GM13977 (cell line): Measurements from ENCODE around the gene EYA2.

ENCODE experiments used
- DNase-seq: peaks from one replicate; pipeline ENCODE4 v3.0.0; 2012; ENCODE audit warnings: low spot score
- in situ Hi-C: fragments of 300-500 bp; cut with MboI; formaldehyde crosslinking; loops from one replicate; pipeline ENCODE4 v1.12.0; 2022; ENCODE audit warnings: low sequenced_read_pairs, low pct_unique_long_range_greater_than_20kb, mixed read lengths, inconsistent platforms; ENCODE audit not compliant: unreplicated experiment
- TF ChIP-seq, protein P1 (sequence below): IDR thresholded peaks from 2 replicates; pipeline ENCODE4 v1.5.1; 2012; ENCODE audit warnings: mild to moderate bottlenecking, control low read depth; ENCODE audit not compliant: insufficient read depth; ENCODE audit errors: extremely low read depth, missing control alignments

The EYA2 gene

DNA sequence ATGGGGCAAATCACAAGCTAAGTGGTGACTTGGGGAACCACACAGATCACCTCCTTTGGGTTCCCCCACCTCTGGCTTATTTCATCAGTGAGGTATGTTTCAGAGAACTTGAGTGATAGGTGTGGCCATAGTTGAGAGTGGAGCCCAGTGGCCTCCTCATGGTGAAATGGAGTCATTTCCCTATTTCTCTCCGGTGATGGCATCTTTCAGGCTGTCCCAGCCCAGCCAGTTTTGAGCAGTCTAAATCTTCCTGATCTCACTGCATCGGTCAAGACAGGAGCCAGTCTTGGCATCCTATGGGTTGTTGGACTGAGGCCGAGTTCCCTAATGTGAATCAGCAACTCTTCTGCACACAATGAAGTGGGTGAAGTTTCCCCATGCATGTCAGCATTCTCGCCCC is 132.4 kb downstream of the EYA2 start:
- no peak for DNase-seq
- in situ Hi-C loops, result no loop called here
- TF ChIP-seq, protein P1, sequence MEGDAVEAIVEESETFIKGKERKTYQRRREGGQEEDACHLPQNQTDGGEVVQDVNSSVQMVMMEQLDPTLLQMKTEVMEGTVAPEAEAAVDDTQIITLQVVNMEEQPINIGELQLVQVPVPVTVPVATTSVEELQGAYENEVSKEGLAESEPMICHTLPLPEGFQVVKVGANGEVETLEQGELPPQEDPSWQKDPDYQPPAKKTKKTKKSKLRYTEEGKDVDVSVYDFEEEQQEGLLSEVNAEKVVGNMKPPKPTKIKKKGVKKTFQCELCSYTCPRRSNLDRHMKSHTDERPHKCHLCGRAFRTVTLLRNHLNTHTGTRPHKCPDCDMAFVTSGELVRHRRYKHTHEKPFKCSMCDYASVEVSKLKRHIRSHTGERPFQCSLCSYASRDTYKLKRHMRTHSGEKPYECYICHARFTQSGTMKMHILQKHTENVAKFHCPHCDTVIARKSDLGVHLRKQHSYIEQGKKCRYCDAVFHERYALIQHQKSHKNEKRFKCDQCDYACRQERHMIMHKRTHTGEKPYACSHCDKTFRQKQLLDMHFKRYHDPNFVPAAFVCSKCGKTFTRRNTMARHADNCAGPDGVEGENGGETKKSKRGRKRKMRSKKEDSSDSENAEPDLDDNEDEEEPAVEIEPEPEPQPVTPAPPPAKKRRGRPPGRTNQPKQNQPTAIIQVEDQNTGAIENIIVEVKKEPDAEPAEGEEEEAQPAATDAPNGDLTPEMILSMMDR, result no peak

- TF ChIP-seq, protein P1, result no peak
- DNase-seq, result no peak
- in situ Hi-C loops, result no loop called here
Measured at GRCh38 chr20:47027456-47027855, 132.8 kb downstream of the EYA2 start.

GRCh38 chr20:47028487-47028886 is 133.8 kb downstream of the EYA2 start:
- in situ Hi-C loops, result no loop called here
- TF ChIP-seq, protein P1, result no peak
- no peak for DNase-seq

DNA sequence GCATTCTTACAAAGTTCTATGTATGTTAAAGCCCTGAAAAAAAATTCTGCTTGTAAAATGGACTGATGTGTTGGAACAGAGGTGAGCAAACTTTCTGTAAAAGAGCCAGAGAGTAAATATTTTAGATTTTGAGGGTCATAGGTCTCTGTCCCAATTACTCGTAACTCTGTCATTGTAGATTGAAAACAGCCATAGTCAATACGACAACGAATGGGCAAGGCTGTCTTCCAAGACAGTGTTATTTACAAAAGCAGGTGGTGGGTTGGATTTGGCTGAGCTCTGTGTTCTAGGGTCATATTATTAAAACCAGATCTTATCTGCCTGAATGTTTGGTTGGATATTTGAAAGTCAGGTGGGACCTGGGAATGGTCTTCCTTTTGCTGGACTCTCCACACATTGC is 135.2 kb downstream of the EYA2 start:
- in situ Hi-C loops, result no loop called here
- TF ChIP-seq, protein P1, result no peak
- DNase-seq, result no peak

GRCh38 chr20:47030271-47030810 is 135.7 kb downstream of the EYA2 start:
- TF ChIP-seq, protein P1, result no peak
- in situ Hi-C loops, result no loop called here
- DNase-seq, result no peak

- DNase-seq, result no peak
- TF ChIP-seq, protein P1, result no peak
- in situ Hi-C loops, result no loop called here
Measured at GRCh38 chr20:47031004-47031403, 136.4 kb downstream of the EYA2 start.

GRCh38 chr20:47031821-47032220 is 137.2 kb downstream of the EYA2 start:
- in situ Hi-C loops, result no loop called here
- TF ChIP-seq, protein P1, result no peak
- no peak for DNase-seq
